ENCODE results near the gene VPS4A.

The VPS4A gene

GRCh38 chr16:69301861-69302260 lies 9.3 kb upstream of the VPS4A start:
- ChIA-PET POLR2A (no interaction called here), CTCF (interaction anchor here (0.7 kb wide), 1 partner anchor 112 kb away, joined by 3 read pairs; no protein-coding TSS in a partner anchor)
- no peak for DNase-seq (ENCODE audit: extremely low spot score)
- TF ChIP-seq FOXK2 (IDR thresholded peaks at IDR 0.05) = no peak
- TF ChIP-seq ZNF384 (IDR thresholded peaks at IDR 0.05) = no peak
- no peak for TF ChIP-seq CTBP1 (IDR thresholded peaks at IDR 0.05; ENCODE audit: borderline replicate concordance)
- TF ChIP-seq BHLHE40 (IDR thresholded peaks at IDR 0.05; ENCODE audit: borderline replicate concordance) = no peak
- no peak for TF ChIP-seq ARNT (IDR thresholded peaks at IDR 0.05)
- no peak for TF ChIP-seq PKNOX1 (IDR thresholded peaks at IDR 0.05)
- no peak for TF ChIP-seq SP1 (IDR thresholded peaks at IDR 0.05)
- no peak for TF ChIP-seq FOXM1 (IDR thresholded peaks at IDR 0.05; ENCODE audit: borderline replicate concordance)
- no peak for TF ChIP-seq SUZ12 (IDR thresholded peaks at IDR 0.05)
- TF ChIP-seq L3MBTL2 (conservative IDR thresholded peaks at IDR 0.05) = no peak
- no peak for TF ChIP-seq ELF4 (IDR thresholded peaks at IDR 0.05)
- no peak for TF ChIP-seq NFRKB (IDR thresholded peaks at IDR 0.05)
- no peak for TF ChIP-seq FOXA1 (IDR thresholded peaks at IDR 0.05)
- TF ChIP-seq TARDBP (IDR thresholded peaks at IDR 0.05) = no peak

GRCh38 chr16:69302301-69302700 lies 8.8 kb upstream of the VPS4A start:
- DNase-seq (ENCODE audit: extremely low spot score) = no peak
- TF ChIP-seq L3MBTL2 (conservative IDR thresholded peaks at IDR 0.05) = no peak
- TF ChIP-seq PKNOX1 (IDR thresholded peaks at IDR 0.05) = no peak
- TF ChIP-seq TARDBP (IDR thresholded peaks at IDR 0.05) = no peak
- TF ChIP-seq FOXK2 (IDR thresholded peaks at IDR 0.05) = no peak
- no peak for TF ChIP-seq BHLHE40 (IDR thresholded peaks at IDR 0.05; ENCODE audit: borderline replicate concordance)
- TF ChIP-seq NFRKB (IDR thresholded peaks at IDR 0.05) = no peak
- TF ChIP-seq ARNT (IDR thresholded peaks at IDR 0.05) = no peak
- TF ChIP-seq ELF4 (IDR thresholded peaks at IDR 0.05) = no peak
- TF ChIP-seq FOXM1 (IDR thresholded peaks at IDR 0.05; ENCODE audit: borderline replicate concordance) = no peak
- TF ChIP-seq SP1 (IDR thresholded peaks at IDR 0.05) = no peak
- TF ChIP-seq ZNF384 (IDR thresholded peaks at IDR 0.05) = no peak
- no peak for TF ChIP-seq FOXA1 (IDR thresholded peaks at IDR 0.05)
- TF ChIP-seq SUZ12 (IDR thresholded peaks at IDR 0.05) = no peak
- no peak for TF ChIP-seq CTBP1 (IDR thresholded peaks at IDR 0.05; ENCODE audit: borderline replicate concordance)
- POLR2A ChIA-PET = no interaction called here
- CTCF ChIA-PET = no interaction called here

GRCh38 chr16:69306031-69306430 lies 5.1 kb upstream of the VPS4A start:
- ChIA-PET POLR2A (no interaction called here), CTCF (no interaction called here)
- DNase-seq (ENCODE audit: extremely low spot score) = no peak
- TF ChIP-seq BHLHE40 (IDR thresholded peaks at IDR 0.05; ENCODE audit: borderline replicate concordance) (no peak), ZNF384 (IDR thresholded peaks at IDR 0.05) (no peak), LEF1 (IDR thresholded peaks at IDR 0.05; ENCODE audit: borderline replicate concordance) (no peak), ARNT (IDR thresholded peaks at IDR 0.05) (no peak), PKNOX1 (IDR thresholded peaks at IDR 0.05) (no peak), FOXM1 (IDR thresholded peaks at IDR 0.05; ENCODE audit: borderline replicate concordance) (no peak), NFRKB (IDR thresholded peaks at IDR 0.05) (no peak), CTBP1 (IDR thresholded peaks at IDR 0.05; ENCODE audit: borderline replicate concordance) (no peak), HDGF (IDR thresholded peaks at IDR 0.05; ENCODE audit: borderline replicate concordance) (no peak)

GRCh38 chr16:69307091-69307490 lies 4.1 kb upstream of the VPS4A start:
- CTCF ChIA-PET = no interaction called here
- TF ChIP-seq SP1 (IDR thresholded peaks at IDR 0.05) (no peak), L3MBTL2 (conservative IDR thresholded peaks at IDR 0.05) (no peak), CTBP1 (IDR thresholded peaks at IDR 0.05; ENCODE audit: borderline replicate concordance) (no peak), PKNOX1 (IDR thresholded peaks at IDR 0.05) (no peak), NFRKB (IDR thresholded peaks at IDR 0.05) (no peak), BHLHE40 (IDR thresholded peaks at IDR 0.05; ENCODE audit: borderline replicate concordance) (no peak), SUZ12 (IDR thresholded peaks at IDR 0.05) (no peak), ZNF384 (IDR thresholded peaks at IDR 0.05) (no peak), ELF4 (IDR thresholded peaks at IDR 0.05) (no peak), FOXA1 (IDR thresholded peaks at IDR 0.05) (no peak), HDGF (IDR thresholded peaks at IDR 0.05; ENCODE audit: borderline replicate concordance) (no peak), ARNT (IDR thresholded peaks at IDR 0.05) (no peak), FOXM1 (IDR thresholded peaks at IDR 0.05; ENCODE audit: borderline replicate concordance) (no peak), LEF1 (IDR thresholded peaks at IDR 0.05; ENCODE audit: borderline replicate concordance) (no peak), TARDBP (IDR thresholded peaks at IDR 0.05) (no peak), FOXK2 (IDR thresholded peaks at IDR 0.05) (no peak)
- no peak for DNase-seq (ENCODE audit: extremely low spot score)
- POLR2A ChIA-PET = no interaction called here

GRCh38 chr16:69307856-69308255 lies 3.3 kb upstream of the VPS4A start:
- ChIA-PET POLR2A (no interaction called here), CTCF (no interaction called here)
- no peak for DNase-seq (ENCODE audit: extremely low spot score)
- no peak for TF ChIP-seq LEF1 (IDR thresholded peaks at IDR 0.05; ENCODE audit: borderline replicate concordance)
- no peak for TF ChIP-seq FOXA1 (IDR thresholded peaks at IDR 0.05)
- TF ChIP-seq ZNF384 (IDR thresholded peaks at IDR 0.05) = no peak
- TF ChIP-seq SP1 (IDR thresholded peaks at IDR 0.05) = no peak
- TF ChIP-seq HDGF (IDR thresholded peaks at IDR 0.05; ENCODE audit: borderline replicate concordance) = no peak
- no peak for TF ChIP-seq CTBP1 (IDR thresholded peaks at IDR 0.05; ENCODE audit: borderline replicate concordance)
- TF ChIP-seq FOXM1 (IDR thresholded peaks at IDR 0.05; ENCODE audit: borderline replicate concordance) = no peak
- TF ChIP-seq BHLHE40 (IDR thresholded peaks at IDR 0.05; ENCODE audit: borderline replicate concordance) = no peak
- no peak for TF ChIP-seq ARNT (IDR thresholded peaks at IDR 0.05)
- no peak for TF ChIP-seq L3MBTL2 (conservative IDR thresholded peaks at IDR 0.05)
- TF ChIP-seq ELF4 (IDR thresholded peaks at IDR 0.05) = no peak

Measured in HEK293T (cell line).